Cardiac fibroblast (primary cell): ENCODE data around the gene PRKACA.

ENCODE experiments used
- DNase-seq, 2 donors: peaks; one replicate each; pipeline versions ENCODE4 v3.0.0 to v3.0.0-alpha.2; 2010; ENCODE audit warnings: low read depth in 2 of 2
- H3K4me3 ChIP-seq, 2 donors: replicated peaks in 1 of 2; 1 replicate in 1 of 2; 2 replicates in 1 of 2; pipeline ENCODE4 v1.5.1; 2011; ENCODE audit warnings: low read depth in 2 of 2, low read length in 2 of 2, mild to moderate bottlenecking in 2 of 2, moderate library complexity in 1 of 2
- TF ChIP-seq, protein P1 (sequence below): IDR thresholded peaks from one replicate; pipeline ENCODE4 v1.5.1; 2011; ENCODE audit warnings: low read depth, mild to moderate bottlenecking, low read length, inconsistent platforms

The PRKACA gene

DNA sequence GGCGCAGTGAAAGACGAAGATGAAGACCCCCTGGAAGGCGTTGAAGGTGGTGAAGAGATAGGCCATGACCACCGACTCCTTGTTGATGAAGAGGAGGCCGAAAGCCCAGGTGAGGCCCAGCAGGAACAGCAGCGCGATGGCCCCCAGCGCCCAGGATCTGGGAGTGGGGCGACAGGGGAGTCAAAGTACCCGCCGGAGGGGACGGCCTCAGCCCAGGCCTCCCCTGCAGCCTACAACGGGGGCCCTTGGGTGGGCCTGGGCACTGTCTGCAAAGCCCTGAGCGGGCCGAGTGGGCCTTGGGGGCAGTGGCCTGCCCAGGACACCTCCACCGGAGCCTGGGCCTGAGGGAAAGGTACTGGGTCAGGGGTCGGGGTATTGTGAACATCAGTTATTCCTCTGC lies 37.8 kb upstream of the PRKACA start:
- DNase-seq: no peak
- no peak overlapping the region for H3K4me3 ChIP-seq
- TF ChIP-seq, protein P1, sequence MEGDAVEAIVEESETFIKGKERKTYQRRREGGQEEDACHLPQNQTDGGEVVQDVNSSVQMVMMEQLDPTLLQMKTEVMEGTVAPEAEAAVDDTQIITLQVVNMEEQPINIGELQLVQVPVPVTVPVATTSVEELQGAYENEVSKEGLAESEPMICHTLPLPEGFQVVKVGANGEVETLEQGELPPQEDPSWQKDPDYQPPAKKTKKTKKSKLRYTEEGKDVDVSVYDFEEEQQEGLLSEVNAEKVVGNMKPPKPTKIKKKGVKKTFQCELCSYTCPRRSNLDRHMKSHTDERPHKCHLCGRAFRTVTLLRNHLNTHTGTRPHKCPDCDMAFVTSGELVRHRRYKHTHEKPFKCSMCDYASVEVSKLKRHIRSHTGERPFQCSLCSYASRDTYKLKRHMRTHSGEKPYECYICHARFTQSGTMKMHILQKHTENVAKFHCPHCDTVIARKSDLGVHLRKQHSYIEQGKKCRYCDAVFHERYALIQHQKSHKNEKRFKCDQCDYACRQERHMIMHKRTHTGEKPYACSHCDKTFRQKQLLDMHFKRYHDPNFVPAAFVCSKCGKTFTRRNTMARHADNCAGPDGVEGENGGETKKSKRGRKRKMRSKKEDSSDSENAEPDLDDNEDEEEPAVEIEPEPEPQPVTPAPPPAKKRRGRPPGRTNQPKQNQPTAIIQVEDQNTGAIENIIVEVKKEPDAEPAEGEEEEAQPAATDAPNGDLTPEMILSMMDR: no peak

DNA sequence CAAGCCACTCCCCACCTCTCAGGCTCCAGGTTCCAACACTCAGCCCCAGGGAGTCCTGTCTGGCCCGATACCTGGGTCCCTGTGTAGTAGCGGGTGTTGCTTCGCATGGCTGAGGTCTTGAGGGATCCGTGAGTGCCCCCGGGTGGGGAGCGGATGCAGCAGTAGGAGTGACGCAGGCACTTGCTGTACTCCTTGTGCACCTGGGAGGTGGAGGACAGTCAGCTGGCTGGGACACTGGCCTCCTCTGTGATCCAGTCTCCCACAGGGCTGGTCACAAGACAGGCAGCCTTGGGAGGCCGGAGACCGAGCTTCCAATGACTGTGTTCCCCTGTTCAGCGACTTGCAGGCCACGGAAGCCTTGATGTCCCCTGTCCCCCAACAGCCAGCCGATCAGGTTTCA lies 35.2 kb upstream of the PRKACA start:
- TF ChIP-seq, protein P1: no peak

DNA sequence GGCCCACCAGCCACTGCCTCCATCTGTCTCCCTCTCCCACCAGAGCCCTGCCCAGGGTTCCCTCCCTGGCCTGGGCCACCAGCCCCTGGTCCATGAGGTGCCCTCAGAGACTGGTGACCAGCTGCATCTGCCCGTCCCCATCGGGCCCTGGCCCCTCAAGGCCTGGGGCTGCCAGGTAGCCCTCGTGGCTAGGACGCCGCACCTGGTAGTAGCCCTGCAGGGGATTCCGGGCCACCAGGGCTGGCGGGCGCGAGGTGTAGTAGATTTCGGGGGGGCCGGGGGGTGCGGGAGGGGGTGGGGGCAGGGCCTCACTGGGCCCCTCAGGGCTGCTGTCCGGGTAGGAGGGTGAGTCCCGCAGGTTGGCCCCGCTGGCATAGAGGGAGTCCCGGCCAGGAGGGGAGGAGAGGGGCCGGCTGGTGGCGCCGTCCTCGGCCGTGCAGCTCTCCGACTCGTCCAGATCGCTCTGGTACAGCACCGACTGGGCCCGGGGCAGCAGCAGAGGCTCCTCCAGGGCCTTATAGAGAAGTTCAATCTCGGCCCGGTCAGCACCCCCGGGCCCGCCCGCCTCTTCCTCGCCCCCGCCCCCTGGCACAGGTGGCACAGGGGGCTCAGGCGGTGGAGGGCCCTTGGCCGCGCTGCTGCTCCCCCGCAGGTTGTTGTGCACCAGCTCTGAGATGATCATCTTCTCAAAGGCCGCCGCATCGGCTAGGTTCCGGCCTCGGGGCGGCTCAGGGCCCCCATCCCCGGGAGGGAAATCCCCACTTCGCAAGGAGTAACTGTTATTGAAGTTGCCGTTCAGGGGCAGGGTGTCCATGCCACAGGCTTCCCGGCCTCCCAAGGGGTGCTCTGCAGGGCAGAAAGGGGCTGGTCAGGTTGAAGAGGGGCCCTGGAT lies 33.5 kb upstream of the PRKACA start:
- H3K4me3 ChIP-seq: no peak overlapping the region
- no peak for DNase-seq
- TF ChIP-seq, protein P1: no peak

More for the DNA sequence above, 35.2 kb upstream of the PRKACA start:
- DNase-seq: no peak
- no peak overlapping the region for H3K4me3 ChIP-seq

DNA sequence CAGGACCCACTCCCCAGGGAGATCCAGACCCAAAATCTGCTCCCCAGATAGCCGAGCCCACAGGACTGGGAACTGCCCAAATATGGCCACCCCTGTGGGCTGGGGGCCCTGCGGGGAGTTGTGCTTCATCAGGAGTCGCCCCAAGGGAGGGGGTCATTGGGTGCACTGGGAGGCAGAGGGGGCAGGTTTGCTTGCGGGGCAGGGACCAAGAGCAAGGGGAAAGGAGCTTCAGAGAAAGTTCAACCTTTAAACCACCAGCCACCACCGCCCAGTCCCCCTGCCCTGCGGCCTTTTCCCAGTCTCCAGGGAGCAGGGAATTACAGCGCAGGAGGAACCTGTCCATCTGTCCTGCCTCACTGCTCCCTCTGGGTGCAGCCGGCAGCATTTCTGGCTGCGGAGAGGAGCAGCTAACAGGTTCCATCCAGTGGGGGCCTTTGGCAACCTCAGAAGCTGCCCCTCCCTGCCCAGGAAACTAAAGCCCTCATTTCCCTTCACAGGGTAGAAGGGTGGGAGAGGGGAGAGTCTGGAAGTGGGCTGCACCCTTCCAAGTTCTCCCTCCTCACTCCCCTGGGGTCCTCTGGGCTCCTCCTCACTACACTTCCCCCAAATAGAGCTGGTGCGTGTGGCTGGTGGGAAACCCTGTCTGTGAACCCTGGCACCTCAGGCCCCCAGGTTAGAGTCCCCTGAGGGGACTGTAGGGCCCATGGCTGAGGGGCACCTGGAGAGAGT lies 32.6 kb upstream of the PRKACA start:
- TF ChIP-seq, protein P1: no peak
- H3K4me3 ChIP-seq: no peak overlapping the region
- no peak for DNase-seq

DNA sequence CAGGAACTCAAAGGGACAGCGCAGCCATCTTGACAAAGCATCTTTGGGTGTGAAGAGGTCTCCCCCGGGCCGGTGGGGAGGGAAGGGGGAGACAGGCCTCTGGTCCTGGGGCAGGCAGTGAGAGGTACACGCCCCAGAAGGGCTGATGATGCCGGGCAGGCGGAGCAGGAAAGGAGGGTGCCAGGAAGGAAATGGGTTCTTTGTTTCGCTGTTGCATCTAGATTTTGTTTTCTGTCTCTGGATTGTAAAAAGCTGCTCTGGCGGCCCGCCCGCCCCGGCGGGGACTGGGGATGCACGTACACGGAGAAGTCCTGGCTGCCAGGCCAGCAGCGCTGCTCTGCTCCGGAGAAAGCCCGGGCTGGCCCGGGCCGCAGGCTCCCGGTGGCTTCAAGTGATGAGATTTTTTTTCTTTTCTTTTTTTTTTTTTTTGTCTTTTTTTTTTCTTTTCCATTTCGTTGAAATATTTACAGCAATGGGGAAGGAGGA lies 32.0 kb upstream of the PRKACA start:
- peak; percentile 56 to 89 for DNase-seq
- TF ChIP-seq, protein P1: no peak
- H3K4me3 ChIP-seq: no peak overlapping the region

DNA sequence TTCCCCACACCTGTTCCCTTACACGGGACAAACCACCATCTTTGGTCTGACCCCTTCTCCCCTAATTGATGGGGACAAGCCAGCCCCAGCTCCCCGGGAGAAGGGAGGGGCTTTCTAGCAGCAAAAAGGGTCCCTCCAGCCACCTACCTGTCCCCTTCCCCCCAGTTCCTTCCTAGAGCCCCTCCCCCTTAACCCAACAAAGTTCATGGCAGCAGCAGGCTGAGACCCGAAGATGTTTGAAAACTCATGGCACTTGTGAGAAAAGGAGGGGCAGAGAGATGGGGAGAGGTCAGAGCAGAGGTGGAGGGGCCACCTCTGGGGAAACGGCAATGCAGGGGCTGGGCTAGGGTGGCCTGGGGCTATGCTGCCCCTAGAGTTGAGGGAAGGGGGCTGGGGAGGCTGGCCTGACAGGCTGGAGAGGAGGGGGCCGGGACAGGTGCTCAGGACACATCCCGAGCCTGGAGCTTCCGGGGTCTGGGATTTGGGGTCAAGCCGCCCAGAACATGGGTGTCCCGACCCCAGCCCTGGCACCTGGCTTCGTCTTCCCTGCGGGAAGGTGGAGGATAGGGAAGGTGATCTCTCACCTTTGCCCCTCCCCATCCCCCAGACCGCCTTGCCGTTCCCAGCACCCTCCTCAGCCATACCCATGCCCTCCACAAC lies 31.3 kb upstream of the PRKACA start:
- TF ChIP-seq, protein P1: no peak
- no peak for DNase-seq
- no peak overlapping the region for H3K4me3 ChIP-seq
